Hematopoietic multipotent progenitor cell treated with erythropoietin and hydrocortisone succinate and interleukin-3 and kit ligand, for 8 days (in vitro differentiated cells): Measurements from ENCODE around the gene RUNX1.

Experiments
- DNase-seq: peaks from one replicate; pipeline ENCODE4 v3.0.0-alpha.2; 2015

Gene RUNX1

DNA sequence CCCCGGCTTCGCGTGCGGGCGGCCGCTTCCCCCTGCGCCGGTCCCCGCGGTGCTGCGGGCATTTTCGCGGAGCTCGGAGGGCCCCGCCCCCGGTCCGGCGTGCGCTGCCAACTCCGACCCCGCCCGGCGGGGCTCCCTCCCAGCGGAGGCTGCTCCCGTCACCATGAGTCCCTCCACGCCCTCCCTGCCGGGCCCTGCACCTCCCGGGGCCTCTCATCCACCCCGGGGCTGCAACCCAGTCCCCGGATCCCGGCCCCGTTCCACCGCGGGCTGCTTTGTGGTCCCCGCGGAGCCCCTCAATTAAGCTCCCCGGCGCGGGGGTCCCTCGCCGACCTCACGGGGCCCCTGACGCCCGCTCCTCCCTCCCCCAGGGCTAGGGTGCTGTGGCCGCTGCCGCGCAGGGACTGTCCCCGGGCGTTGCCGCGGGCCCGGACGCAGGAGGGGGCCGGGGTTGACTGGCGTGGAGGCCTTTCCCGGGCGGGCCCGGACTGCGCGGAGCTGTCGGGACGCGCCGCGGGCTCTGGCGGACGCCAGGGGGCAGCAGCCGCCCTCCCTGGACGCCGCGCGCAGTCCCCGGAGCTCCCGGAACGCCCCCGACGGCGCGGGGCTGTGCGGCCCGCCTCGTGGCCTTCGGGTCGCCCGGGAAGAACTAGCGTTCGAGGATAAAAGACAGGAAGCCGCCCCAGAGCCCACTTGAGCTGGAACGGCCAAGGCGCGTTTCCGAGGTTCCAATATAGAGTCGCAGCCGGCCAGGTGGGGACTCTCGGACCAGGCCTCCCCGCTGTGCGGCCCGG, 159.2 kb downstream of the RUNX1 start:
- DNase-seq, result peak; percentile 87

DNA sequence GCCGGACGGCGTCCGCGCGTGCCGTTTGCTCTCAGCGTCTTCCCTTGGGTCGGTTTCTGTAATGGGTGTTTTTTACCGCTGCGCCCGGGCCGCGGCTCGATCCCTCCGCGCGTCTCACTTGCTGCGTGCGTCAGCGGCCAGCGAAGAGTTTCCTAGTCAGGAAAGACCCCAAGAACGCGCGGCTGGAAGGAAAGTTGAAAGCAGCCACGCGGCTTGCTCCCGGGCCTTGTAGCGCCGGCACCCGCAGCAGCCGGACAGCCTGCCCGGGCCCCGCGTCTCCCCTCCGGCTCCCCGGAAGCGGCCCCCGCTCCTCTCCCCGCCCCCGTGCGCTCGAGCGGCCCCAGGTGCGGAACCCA, 159.8 kb downstream of the RUNX1 start:
- DNase-seq, result peak; percentile 60

DNA sequence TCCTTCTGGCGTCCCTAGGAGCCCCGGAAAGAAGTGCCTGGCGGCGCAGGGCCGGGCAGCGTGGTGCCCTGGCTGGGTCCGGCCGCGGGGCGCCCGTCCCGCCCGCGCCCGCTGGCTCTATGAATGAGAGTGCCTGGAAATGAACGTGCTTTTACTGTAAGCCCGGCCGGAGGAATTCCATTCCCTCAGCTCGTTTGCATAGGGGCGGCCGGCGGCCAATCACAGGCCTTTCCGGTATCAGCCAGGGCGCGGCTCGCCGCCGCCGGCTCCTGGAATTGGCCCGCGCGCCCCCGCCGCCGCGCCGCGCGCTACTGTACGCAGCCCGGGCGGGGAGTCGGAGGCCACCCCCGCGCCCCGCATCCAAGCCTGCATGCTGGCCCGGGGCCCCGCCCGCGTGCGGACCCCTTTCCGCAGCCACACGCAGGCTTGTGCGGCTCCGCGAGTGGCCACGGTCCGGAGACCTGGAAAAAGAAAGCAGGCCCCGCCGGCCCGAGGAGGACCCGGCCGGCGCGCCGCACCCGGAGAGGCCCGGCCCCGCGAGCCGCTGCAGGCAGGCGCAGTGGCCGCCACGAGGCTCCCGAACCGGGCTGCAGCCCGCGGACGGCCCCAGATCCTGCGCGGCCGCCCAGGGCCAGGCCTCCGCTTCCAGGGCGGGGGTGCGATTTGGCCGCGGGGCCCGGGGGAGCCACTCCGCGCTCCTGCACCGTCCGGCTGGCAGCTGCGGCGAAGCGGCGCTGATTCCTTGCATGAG, 160.4 kb downstream of the RUNX1 start:
- DNase-seq, result peak; percentile 94

DNA sequence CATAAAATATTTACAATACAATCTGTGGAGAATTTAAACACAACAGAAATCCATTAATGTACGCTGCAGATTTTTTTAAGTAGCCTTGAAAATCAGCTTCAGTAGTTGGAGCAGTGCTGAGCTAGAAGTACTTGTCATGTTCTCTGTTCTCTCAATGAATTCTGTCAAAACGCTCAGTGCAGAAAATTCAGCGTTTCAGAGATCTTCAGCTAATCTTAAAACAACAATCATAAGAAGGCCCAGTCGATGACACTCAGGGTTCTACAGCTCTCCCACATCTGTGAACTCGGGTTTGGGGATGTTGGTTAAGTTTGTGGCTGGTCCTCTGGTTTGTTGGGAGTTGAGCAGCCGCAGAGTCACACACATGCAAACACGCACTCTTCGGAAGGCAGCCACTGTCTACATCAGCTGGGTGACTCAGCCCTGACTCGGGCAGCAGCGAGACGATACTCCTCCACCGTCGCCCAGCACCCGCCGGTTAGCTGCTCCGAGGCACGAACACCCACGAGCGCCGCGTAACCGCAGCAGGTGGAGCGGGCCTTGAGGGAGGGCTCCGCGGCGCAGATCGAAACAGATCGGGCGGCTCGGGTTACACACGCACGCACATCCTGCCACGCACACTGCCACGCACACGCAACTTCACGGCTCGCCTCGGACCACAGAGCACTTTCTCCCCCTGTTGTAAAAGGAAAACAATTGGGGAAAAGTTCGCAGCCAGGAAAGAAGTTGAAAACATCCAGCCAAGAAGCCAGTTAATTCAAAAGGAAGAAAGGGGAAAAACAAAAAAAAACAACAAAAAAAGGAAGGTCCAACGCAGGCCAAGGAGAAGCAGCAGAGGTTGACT, 161.2 kb downstream of the RUNX1 start:
- DNase-seq, result peak; percentile 75

DNA sequence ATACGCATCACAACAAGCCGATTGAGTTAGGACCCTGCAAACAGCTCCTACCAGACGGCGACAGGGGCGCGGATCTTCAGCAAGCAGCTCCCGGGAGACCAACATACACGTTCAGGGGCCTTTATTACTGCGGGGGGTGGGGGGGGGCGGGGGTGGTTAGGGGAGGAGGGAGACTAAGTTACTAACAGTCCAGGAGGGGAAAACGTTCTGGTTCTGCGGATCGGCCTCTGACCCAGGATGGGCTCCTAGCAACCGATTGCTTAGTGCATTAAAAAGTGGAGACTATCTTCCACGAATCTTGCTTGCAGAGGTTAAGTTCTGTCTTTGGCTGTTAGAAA, 162.0 kb downstream of the RUNX1 start:
- no peak for DNase-seq

DNA sequence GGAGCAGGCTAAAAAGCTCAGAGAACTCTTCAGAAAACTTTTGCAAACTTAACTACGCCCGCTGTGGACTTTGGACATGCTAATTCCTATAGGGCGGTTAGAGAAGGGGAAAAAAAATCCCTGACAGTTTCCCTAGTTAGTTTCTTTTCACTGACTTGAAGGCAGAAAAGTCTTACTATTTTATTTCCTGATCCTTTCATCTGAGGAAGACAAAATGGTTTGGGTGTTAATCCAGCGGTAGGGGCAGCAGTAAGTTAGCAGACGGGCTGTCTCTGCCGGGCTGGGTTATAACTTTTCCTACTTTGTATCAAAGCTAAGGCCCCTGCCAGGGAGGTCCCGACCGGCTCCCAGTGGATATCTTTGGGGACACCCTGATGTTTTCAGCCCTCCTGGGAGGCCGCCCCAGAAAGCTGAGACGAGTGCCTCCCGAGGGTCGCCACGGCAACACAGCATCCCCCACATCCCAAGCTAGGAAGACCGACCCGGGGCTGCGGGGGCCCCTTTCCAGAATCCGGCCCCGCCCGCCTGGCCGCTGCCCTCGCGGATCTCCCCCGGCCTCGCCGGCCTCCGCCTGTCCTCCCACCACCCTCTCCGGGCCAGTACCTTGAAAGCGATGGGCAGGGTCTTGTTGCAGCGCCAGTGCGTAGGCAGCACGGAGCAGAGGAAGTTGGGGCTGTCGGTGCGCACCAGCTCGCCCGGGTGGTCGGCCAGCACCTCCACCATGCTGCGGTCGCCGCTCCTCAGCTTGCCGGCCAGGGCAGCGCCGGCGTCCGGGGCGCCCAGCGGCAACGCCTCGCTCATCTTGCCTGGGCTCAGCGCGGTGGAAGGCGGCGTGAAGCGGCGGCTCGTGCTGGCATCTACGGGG, 162.6 kb downstream of the RUNX1 start:
- peak; percentile 28 for DNase-seq

DNA sequence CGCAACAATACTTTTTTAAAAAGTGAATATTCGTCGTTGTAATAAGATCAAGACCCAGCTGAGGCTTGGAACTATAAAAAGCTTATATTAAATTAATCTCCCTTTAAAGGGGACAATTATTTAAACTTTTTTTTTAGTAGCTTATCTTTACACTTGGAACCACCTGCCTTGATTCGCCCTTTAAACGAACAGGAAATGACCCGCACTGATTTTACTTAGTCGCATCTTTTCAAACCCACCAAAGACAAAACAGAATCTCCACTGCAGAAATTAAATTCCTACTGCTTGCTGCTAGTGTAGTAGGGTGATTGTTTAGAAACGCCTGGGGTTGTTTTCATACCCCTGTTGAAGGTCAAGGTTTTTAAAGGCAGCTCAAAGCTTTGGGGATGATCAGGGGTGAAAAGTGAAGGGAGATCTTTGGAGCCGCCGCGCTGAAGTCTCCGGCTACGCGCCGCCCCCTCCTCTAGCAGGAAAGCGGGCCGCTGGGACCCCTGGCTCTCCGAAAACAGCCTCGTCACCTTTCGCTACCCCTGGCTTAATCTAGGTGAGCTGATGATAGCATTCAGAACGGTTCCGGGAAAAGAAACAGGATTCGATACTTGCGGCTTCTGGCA, 163.4 kb downstream of the RUNX1 start:
- no peak for DNase-seq

DNA sequence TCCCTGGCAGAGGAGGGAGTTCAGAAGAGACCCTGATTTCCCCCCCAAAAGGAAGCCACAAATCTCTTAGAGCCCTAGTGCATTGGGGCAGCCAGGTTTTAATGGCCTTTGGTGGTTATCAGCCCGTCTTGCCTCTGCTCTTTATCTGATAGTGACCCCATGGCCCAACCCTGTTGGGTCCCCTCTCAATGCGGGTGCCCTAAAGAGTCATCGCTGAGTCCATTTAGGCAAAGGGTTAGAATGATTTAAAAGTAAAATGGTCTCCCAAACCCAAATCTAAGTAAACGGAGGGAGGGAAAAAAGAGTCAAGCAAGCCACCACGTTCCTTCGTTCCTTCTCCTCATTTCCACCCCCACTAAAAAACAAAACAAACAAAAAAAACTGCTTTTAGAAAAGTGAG, 164.0 kb downstream of the RUNX1 start:
- peak; percentile 44 for DNase-seq

DNA sequence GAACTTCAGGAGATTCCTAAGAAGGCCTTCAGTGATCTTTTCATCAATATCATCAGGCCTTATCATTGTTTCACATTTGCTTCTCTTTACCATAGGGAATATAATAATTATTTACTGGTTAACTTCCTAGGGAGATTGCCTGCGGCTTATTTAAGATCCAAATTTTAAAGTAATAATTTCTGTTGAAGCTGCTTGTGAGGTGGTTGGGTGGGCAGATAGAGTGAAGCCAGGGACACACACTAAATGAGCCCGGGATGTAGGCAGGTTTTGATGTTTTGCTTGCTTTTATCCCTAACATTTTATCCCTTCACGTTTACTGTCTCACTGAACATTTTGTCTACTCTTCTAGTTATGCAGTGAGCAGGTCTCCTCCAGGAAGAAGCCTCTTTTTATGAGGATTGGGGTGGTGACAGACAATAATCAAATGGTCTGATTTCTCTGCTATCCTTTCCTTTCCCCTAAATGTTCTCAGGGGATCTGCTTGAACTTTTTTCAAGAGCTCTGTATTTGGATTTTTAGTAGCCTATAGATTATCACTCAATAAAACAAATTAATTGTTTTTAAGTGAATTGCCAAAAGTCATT, 164.7 kb downstream of the RUNX1 start:
- no peak for DNase-seq

DNA sequence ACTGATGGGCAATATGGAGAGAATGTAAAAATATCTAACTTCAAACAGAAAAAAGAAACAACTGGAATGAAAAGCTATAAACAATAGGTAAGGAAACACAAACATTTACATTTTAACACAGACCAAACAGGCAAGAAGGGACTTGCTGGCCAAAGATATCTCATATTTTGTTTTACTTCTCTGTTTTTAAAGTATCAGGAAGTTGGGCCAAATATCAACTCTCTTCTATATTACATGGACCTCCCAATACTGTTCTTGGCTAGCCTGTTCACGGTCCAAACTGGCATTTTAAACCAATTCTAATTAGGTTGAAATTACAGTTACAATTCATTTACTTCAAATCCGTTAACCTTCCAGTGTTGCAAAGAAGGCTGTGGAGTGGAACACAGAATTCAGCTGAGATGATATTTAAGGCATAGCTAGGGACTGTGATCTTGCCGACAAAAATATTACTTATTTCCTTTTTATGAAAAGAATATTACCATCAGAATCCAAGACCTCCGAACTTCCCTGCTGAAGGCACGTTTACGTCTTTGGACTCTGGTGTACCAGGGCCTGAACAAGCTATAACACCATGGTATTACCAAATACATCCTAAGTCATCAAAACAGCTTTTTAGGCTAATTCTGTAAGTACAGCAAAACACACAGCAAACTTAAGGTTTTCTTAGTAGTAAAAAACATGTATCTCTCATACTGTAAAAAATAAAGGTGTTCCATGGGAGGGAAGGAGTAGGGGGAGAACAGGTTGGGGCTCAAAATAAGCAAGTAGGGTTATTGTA, 165.4 kb downstream of the RUNX1 start:
- no peak for DNase-seq

DNA sequence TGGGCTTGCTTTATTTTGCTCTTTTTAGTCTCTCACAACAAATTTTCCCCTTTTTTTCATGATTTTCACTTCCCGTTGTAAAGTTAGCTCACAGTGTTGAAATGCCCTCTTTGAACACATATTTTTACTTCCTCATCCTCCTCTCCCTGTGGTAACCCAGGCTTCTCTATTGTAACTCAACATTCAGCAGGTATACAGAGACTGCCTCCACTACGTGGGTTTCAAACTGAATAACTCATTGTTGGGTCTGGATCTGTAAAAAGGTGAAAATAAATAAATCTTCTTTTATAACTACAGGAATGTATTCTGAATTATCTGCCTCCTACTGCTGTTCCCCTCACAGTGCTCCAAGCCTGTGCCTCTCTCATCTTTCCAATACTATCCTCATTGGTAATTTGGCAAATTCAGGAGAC, 166.4 kb downstream of the RUNX1 start:
- peak; percentile 28 for DNase-seq

DNA sequence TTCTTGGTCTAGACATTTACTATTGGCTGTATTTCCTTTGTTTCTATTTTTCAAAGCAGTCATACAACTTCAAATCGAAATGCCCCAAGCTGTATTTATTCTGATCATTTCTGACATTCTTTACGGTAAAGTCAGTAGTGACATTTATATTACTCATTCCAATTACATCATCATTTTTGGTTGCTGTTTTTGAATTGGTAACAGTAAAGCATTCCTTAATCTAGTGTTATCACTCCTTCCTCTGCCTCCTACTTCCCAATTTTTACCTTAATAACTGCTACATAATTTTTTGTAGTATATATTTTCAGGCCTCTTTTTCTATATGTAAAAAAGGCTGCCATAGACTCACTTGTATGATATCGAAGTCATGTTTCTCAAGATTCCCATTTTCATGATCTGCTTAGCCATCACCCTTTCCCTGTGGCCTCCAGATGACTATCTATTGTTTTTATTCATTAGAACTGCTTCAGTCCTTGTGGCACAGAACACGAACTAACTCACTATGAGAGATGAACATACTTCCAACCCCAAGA, 167.2 kb downstream of the RUNX1 start:
- DNase-seq, result no peak

DNA sequence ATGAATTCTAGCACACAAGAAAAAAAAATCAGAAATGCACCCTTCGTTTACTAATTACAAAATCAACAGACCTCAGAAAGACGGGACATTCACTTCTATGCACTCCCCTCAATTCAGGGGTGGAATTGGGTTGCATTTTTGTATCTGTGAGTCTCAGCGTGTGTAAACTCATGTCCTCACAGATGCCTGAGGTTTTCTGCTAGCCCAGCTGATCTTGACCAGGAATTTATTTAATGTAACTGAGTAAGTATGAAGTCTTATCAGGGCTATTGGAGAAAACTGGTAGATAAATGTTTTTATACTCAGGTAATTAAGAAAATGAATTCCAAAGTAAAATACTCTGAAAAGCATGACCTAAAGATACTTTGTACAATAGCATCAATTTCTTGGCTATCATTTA, 167.7 kb downstream of the RUNX1 start:
- no peak for DNase-seq

DNA sequence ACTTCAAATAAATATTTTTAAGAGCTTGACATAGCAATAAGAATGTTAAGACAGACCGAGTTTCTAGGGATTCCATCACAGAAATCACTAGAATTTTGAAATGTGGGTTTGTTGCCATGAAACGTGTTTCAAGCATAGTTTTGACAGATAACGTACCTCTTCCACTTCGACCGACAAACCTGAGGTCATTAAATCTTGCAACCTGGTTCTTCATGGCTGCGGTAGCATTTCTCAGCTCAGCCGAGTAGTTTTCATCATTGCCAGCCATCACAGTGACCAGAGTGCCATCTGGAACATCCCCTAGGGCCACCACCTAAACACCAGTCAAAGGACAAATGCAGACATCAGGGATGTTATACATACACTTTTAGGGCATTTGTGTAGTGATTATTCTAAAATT, 168.7 kb downstream of the RUNX1 start:
- no peak for DNase-seq

DNA sequence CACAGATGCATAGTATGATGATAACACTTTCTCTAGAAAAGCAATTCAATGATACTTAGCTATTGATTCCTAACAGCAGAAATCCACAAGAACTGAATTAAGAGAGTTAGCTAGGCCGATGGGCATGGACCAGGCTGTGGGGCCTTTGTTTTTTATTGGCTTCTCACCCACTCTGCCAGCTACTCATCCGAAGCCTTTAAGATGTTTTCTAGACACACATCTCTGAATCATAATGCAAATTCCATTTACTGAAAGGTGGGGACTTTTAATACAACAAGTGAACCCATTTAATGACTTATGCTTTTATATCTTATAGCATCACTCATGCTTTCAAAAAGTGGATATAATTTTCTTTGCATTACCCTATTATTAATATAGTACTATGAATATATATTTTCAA, 170.2 kb downstream of the RUNX1 start:
- no peak for DNase-seq

DNA sequence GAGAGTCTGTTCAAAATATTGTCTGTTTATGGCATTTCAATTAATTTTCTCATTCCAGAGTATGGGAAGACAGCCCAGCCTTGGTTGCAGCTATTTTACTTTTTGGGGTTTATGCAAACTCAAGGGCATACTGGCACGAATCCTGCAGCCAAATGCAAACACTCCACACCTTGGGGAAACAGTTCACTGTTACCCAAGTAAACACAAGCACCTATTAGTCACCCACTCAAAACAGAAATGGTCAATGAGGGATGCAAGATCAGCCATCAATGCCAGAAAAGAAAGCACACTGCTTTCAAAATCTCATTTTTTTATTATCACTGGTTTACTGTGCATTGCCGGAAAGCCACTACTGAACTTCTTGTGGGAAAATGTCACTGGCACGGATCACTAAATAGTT, 170.6 kb downstream of the RUNX1 start:
- no peak for DNase-seq

DNA sequence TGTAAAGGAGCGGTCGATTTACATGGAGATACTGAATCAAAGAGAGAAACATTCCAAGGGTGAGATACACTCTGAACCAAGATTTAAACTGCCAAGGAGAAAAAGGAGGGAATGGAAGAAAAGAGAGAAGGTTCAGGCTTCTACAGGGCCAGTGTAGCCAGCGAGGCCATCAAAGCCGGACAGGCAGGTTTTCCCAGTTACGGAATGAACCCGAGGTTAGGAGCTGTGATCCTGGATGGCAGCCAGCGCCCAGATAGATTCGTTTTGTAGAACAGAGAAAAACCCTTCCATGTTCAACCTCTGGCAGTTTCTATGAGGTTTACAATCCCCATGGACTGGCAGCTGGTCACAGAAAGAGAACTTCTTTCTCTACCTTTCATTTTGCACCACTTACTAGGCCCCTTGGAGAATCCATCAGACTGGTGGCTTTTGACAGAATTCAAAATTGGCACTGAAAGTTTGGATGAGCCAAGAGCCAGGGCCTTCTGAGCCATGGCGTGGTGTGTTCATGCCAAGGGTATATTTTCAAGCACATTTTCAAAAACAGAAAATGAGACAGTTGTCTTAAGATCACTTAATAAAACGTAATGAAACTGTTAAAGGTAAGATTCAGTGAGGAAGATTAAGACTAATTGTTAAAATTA, 171.5 kb downstream of the RUNX1 start:
- DNase-seq, result no peak

DNA sequence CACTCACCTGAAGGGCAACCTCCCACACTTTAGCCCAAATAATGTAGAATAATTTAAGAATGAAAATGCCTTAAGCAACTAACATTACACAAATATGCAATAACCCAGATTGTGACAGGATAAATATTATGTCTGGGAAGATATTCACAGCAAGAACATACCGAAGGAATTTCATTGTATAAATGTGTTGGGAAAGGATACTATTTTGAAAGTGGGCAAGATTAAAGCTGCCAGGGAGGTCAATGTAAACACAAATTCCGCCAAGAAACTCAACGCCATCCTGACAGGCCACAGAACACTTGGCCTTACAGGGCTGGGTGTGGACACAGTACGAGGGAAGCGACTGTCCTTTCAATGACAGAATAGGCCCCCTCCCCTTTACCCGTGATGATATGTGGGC, 173.3 kb downstream of the RUNX1 start:
- DNase-seq, result no peak

DNA sequence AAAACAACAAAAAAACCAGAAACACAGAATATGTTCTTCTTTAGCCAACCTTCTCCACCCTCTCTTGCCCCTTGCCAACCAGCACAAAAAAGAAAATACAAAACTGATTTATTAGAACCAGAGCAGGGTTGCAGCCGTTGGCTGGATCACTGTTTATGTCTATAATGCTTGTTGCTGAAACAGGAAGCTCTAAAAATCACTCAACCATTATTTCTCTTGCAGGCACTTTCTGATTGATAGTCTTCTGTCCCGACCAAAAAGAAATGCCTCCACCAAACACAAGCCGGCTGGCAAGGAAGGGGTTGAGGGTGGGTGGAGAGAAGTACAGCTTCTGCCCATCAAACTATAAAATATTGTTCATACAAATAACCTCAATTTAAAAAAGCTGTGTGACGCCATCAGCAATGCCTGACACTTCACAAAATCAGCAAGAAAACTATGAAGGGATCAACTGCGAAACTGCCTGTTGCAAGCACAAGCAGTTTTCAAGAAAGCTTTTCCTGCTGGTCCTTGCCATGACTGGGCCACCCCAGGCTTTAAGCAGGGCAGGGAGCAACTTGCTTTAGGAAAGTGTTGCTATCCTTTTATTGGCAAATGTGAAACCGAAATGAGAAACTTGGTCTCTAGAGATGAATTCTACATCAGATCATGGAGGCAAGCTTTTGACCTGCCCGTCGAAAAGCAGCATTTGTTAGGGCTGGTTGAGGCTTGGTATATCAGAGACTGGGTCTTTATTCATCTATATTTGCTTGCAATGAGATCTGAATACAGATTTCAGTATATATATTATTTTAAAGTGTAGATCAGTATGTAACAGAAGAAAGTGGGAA, 174.2 kb downstream of the RUNX1 start:
- DNase-seq, result no peak
